HCT116 (cell line): ENCODE measurements around the gene NABP2. TPM values are rescaled to one million over a fixed set of nuclear protein-coding genes. Genes with fewer than 3 reads are reported as not detected.

Experiments
- ATAC-seq: fragments of 200-7000 bp; cut with Tn5 transposase; 2 replicates; pipeline ENCODE4 v1.9.1; 2020; ENCODE audit warnings: mild to moderate bottlenecking, moderate library complexity
- BruUV-seq: library from RNA; stranded (reverse); fragments of 400-500 nt; replicated peaks from 2 replicates; lab custom pipeline; 2021; lab: Mats Ljungman, UMichigan
- CTCF ChIA-PET: fragments of 300-600 bp; sonication (Branson Sonifier 250); formaldehyde crosslinking; loops from one replicate; lab custom pipeline; 2021; ENCODE audit warnings: antibody characterized with exemption; lab: Charles Lee
- POLR2A ChIA-PET: fragments of 300-600, 350-600 bp; sonication (Branson Sonifier 250); formaldehyde crosslinking; loops from one replicate; lab custom pipeline; 2021; ENCODE audit warnings: antibody characterized with exemption; lab: Charles Lee
- RAD21 ChIA-PET, 2 experiments: fragments of 300-600 bp; sonication (Branson Sonifier 250); formaldehyde crosslinking; loops; one replicate each; lab custom pipeline; 2023; ENCODE audit warnings: low total read pairs in 2 of 2; ENCODE audit not compliant: uncharacterized antibody in 2 of 2, unreplicated experiment in 2 of 2, low non-redundant PET in 1 of 2; lab: Charles Lee
- DNase-seq: peaks from one replicate; pipeline ENCODE4 v3.0.0-alpha.2; 2010; ENCODE audit warnings: low read depth, low spot score
- H2AFZ ChIP-seq: fragments of 200-600 bp; shearing (Covaris generic), sonication (generic); 2 replicates; pipeline ENCODE4 v1.6.1; 2017; ENCODE audit warnings: low read depth, mixed run types, mixed read lengths, antibody characterized with exemption, low read length; ENCODE audit not compliant: poor library complexity, severe bottlenecking
- H3K27ac ChIP-seq: 2 replicates; pipeline ENCODE4 v1.5.1; 2012; ENCODE audit warnings: low read depth, low read length
- H3K27me3 ChIP-seq: fragments of 200-600 bp; sonication (generic); 2 replicates; pipeline ENCODE4 v1.6.1; 2016; ENCODE audit warnings: mixed run types, low read length, mixed read lengths; ENCODE audit not compliant: insufficient read depth
- H3K36me3 ChIP-seq, 2 experiments: fragments of 200-500 bp in 1 of 2; fragments of 200-600 bp in 1 of 2; sonication (Bioruptor generic) in 1 of 2; sonication (generic) in 1 of 2; 2 replicates each; pipeline versions ENCODE4 v1.5.1 to v1.6.1; 2014 to 2016; ENCODE audit warnings: low read length in 2 of 2, inconsistent platforms in 1 of 2, mixed read lengths in 1 of 2, mixed run types in 1 of 2; ENCODE audit not compliant: insufficient read depth in 2 of 2, control insufficient read depth in 1 of 2
- H3K4me1 ChIP-seq, 2 experiments: fragments of 200-600 bp in 1 of 2; sonication (generic) in 1 of 2; 2 replicates each; pipeline versions ENCODE4 v1.5.1 to v1.6.1; 2012 to 2017; ENCODE audit warnings: low read length in 2 of 2, inconsistent platforms in 1 of 2, mild to moderate bottlenecking in 1 of 2, mixed read lengths in 1 of 2, mixed run types in 1 of 2, moderate library complexity in 1 of 2; ENCODE audit not compliant: insufficient read depth in 2 of 2, control insufficient read depth in 1 of 2
- H3K4me2 ChIP-seq: fragments of 200-600 bp; sonication (generic); 2 replicates; pipeline ENCODE4 v1.6.1; 2017; ENCODE audit warnings: mixed run types, low read length, mixed read lengths
- H3K4me3 ChIP-seq, 2 experiments: fragments of 200-600 bp in 1 of 2; sonication (generic) in 1 of 2; replicated peaks in 1 of 2; 2 replicates each; pipeline ENCODE4 v1.5.1; 2011 to 2016; ENCODE audit warnings: low read length in 2 of 2, control low read depth in 1 of 2, low read depth in 1 of 2, mild to moderate bottlenecking in 1 of 2, mixed read lengths in 1 of 2, mixed run types in 1 of 2
- H3K79me2 ChIP-seq: fragments of 200-600 bp; sonication (generic); 2 replicates; pipeline ENCODE4 v1.6.1; 2017; ENCODE audit warnings: mild to moderate bottlenecking, mixed run types, low read length, moderate library complexity, mixed read lengths; ENCODE audit not compliant: insufficient read depth
- H3K9ac ChIP-seq: fragments of 200-600 bp; sonication (generic); 2 replicates; pipeline ENCODE4 v1.6.1; 2016; ENCODE audit warnings: low read length, mixed read lengths
- H3K9me2 ChIP-seq: fragments of 200-600 bp; sonication (generic), shearing (Covaris generic); 2 replicates; pipeline ENCODE4 v1.6.1; 2017; ENCODE audit warnings: mixed run types, mild to moderate bottlenecking, moderate library complexity; ENCODE audit not compliant: insufficient read depth
- H3K9me3 ChIP-seq, 2 experiments: fragments of 200-500 bp in 1 of 2; fragments of 200-600 bp in 1 of 2; sonication (Bioruptor generic) in 1 of 2; sonication (generic) in 1 of 2; 2 replicates each; pipeline ENCODE4 v1.6.1; 2014 to 2017; ENCODE audit warnings: low read length in 2 of 2, mixed read lengths in 2 of 2, inconsistent platforms in 1 of 2, low read depth in 1 of 2, mild to moderate bottlenecking in 1 of 2, mixed run types in 1 of 2, moderate library complexity in 1 of 2; ENCODE audit not compliant: control insufficient read depth in 1 of 2, insufficient read depth in 1 of 2
- H4K20me1 ChIP-seq: fragments of 200-600 bp; sonication (generic), shearing (Covaris generic); 2 replicates; pipeline ENCODE4 v1.6.1; 2017; ENCODE audit warnings: mixed run types, mild to moderate bottlenecking, moderate library complexity; ENCODE audit not compliant: insufficient read depth
- CBX3 ChIP-seq: IDR thresholded peaks from 2 replicates; pipeline ENCODE4 v1.6.1; 2012; ENCODE audit warnings: low read depth
- ELF1 ChIP-seq: IDR thresholded peaks from 2 replicates; pipeline ENCODE4 v1.6.1; 2012; ENCODE audit warnings: low read depth, borderline replicate concordance
- POLR2AphosphoS5 ChIP-seq: IDR thresholded peaks from 2 replicates; pipeline ENCODE4 v1.6.1; 2011; ENCODE audit warnings: mild to moderate bottlenecking, low read depth, low read length, moderate library complexity
- SP1 ChIP-seq: IDR thresholded peaks from 2 replicates; pipeline ENCODE4 v1.6.1; 2012; ENCODE audit warnings: low read depth
- ZNF274 ChIP-seq: fragments of 200-500 bp; sonication (Bioruptor generic); IDR thresholded peaks from 2 replicates; pipeline ENCODE4 v1.6.1; 2014; ENCODE audit warnings: mild to moderate bottlenecking, low read depth, low read length, inconsistent platforms
- intact Hi-C: fragments of 100-400 bp; cut with micrococcal nuclease; formaldehyde crosslinking; loops from 2 replicates; pipeline ENCODE4 v1.10.0; 2022
- total RNA-seq: library from RNA; stranded (reverse); gene quantifications from one replicate; pipeline ENCODE4 v1.2.1, GENCODE V29; 2021; ENCODE audit not compliant: unreplicated experiment
- TF ChIP-seq, protein P1 (sequence below): IDR thresholded peaks from 2 replicates; pipeline ENCODE4 v1.6.1; 2011; ENCODE audit warnings: mild to moderate bottlenecking, low read length, moderate library complexity; ENCODE audit not compliant: insufficient replicate concordance; ENCODE audit errors: extremely low read depth
- TF ChIP-seq, protein P2 (sequence below), 3 experiments: fragments of 200-600 bp in 1 of 3; sonication (generic) in 1 of 3; IDR thresholded peaks in 2 of 3; conservative IDR thresholded peaks in 1 of 3; 2 replicates each; pipeline ENCODE4 v1.5.1; 2012 to 2017; ENCODE audit warnings: low read depth in 2 of 3, low read length in 2 of 3, antibody characterized with exemption in 1 of 3, borderline replicate concordance in 1 of 3, control low read depth in 1 of 3, mild to moderate bottlenecking in 1 of 3, mixed read lengths in 1 of 3, mixed run types in 1 of 3, moderate library complexity in 1 of 3; ENCODE audit not compliant: insufficient read depth in 1 of 3
- TF ChIP-seq, protein P3 (sequence below): IDR thresholded peaks from 2 replicates; pipeline ENCODE4 v1.6.1; 2012; ENCODE audit warnings: low read depth

Gene NABP2
- total RNA-seq, 1 experiment from 2014 or later = 52.9 TPM

DNA sequence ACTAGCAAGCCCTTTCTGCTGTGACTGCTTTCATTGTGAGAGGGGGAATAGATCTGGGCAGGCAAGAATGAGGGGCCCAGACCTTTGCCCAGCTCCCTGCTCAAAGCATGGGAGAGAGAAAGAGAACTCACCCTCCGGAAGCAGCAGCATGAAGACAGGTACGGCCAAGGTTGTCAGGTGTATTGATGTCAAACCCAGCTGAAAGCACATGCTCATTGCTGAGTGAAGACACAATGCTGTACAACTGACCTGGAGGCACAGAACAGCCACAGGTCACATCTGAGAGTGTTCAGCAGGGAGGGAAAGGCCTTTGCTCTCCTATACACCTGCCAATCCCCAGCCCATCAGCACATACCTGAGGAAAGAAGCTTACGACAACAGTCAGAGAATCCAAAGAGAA, 28.5 kb downstream of the NABP2 start:
- H3K4me2 ChIP-seq = no peak overlapping the region
- RAD21 ChIA-PET = no interaction called here
- peaks cover 11 to 14% of the 10 kb centered on the region in 2 experiments for H3K4me1 ChIP-seq
- ATAC-seq = no peak
- H3K79me2 ChIP-seq = peaks cover 27% of the 10 kb centered on the region
- no peak overlapping the region for H3K4me3 ChIP-seq
- intact Hi-C loops = no loop called here
- H3K27me3 ChIP-seq = no peaks in the 10 kb centered on the region
- no peaks in the 10 kb centered on the region for H3K9me2 ChIP-seq
- H3K9ac ChIP-seq = no peak overlapping the region
- H3K27ac ChIP-seq = no peak overlapping the region
- TF ChIP-seq, protein P1, sequence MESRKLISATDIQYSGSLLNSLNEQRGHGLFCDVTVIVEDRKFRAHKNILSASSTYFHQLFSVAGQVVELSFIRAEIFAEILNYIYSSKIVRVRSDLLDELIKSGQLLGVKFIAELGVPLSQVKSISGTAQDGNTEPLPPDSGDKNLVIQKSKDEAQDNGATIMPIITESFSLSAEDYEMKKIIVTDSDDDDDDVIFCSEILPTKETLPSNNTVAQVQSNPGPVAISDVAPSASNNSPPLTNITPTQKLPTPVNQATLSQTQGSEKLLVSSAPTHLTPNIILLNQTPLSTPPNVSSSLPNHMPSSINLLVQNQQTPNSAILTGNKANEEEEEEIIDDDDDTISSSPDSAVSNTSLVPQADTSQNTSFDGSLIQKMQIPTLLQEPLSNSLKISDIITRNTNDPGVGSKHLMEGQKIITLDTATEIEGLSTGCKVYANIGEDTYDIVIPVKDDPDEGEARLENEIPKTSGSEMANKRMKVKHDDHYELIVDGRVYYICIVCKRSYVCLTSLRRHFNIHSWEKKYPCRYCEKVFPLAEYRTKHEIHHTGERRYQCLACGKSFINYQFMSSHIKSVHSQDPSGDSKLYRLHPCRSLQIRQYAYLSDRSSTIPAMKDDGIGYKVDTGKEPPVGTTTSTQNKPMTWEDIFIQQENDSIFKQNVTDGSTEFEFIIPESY = no peak
- TF ChIP-seq POLR2AphosphoS5 = no peak
- no peak for TF ChIP-seq SP1
- TF ChIP-seq ZNF274 = no peak
- TF ChIP-seq, all 23 proteins: peak for 0
- H4K20me1 ChIP-seq = no peaks in the 10 kb centered on the region
- DNase-seq = no peak
- POLR2A ChIA-PET = no interaction called here
- CTCF ChIA-PET = no interaction called here
- no TSS peak for BruUV-seq
- H3K36me3 ChIP-seq = peaks cover 44 to 67% of the 10 kb centered on the region in 2 experiments
- no peak overlapping the region for H2AFZ ChIP-seq
- H3K9me3 ChIP-seq = no peaks in the 10 kb centered on the region

DNA sequence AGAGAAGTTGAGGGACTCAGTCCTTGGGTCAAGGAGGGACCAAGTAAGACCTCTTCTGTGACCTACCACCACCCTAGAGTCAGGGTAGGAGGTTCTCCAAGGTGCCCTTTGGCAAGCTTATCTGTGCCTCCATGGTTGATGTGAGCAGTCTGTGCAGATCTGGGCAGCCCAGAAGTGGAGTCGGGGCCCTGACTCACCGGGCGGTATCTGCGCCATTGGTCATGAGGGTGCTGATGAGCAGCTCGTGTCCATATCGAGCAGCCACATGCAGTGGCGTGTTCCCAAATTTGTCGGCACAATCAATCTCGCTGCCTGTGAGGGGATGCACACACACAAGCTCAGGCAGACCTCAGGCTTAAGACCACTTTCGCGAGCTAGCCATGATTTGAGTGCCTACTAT, 28.9 kb downstream of the NABP2 start:
- Histone ChIP-seq H3K27ac (no peak overlapping the region), H4K20me1 (no peaks in the 10 kb centered on the region), H3K36me3 (peaks cover 44 to 66% of the 10 kb centered on the region in 2 experiments), H3K9ac (no peak overlapping the region), H3K4me1 (peaks cover 11 to 14% of the 10 kb centered on the region in 2 experiments), H3K4me2 (no peak overlapping the region), H2AFZ (no peak overlapping the region), H3K9me2 (no peaks in the 10 kb centered on the region), H3K4me3 (no peak overlapping the region), H3K9me3 (no peaks in the 10 kb centered on the region), H3K27me3 (no peaks in the 10 kb centered on the region), H3K79me2 (peaks cover 30% of the 10 kb centered on the region)
- BruUV-seq = no TSS peak
- intact Hi-C loops = no loop called here
- ChIA-PET CTCF (no interaction called here), POLR2A (no interaction called here), RAD21 (no interaction called here)
- ATAC-seq (no peak), DNase-seq (no peak)
- TF ChIP-seq CBX3 = no peak
- TF ChIP-seq, protein P2, sequence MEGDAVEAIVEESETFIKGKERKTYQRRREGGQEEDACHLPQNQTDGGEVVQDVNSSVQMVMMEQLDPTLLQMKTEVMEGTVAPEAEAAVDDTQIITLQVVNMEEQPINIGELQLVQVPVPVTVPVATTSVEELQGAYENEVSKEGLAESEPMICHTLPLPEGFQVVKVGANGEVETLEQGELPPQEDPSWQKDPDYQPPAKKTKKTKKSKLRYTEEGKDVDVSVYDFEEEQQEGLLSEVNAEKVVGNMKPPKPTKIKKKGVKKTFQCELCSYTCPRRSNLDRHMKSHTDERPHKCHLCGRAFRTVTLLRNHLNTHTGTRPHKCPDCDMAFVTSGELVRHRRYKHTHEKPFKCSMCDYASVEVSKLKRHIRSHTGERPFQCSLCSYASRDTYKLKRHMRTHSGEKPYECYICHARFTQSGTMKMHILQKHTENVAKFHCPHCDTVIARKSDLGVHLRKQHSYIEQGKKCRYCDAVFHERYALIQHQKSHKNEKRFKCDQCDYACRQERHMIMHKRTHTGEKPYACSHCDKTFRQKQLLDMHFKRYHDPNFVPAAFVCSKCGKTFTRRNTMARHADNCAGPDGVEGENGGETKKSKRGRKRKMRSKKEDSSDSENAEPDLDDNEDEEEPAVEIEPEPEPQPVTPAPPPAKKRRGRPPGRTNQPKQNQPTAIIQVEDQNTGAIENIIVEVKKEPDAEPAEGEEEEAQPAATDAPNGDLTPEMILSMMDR (IDR thresholded peaks at IDR 0.05 in 2 of 3, conservative IDR thresholded peaks at IDR 0.05 in 1 of 3; ENCODE audit: borderline replicate concordance in 1 of 3, insufficient read depth in 1 of 3, low read depth in 2 of 3, low read length in 2 of 3) = no peak
- TF ChIP-seq ELF1 = no peak
- no peak for TF ChIP-seq ZNF274
- TF ChIP-seq, protein P3, sequence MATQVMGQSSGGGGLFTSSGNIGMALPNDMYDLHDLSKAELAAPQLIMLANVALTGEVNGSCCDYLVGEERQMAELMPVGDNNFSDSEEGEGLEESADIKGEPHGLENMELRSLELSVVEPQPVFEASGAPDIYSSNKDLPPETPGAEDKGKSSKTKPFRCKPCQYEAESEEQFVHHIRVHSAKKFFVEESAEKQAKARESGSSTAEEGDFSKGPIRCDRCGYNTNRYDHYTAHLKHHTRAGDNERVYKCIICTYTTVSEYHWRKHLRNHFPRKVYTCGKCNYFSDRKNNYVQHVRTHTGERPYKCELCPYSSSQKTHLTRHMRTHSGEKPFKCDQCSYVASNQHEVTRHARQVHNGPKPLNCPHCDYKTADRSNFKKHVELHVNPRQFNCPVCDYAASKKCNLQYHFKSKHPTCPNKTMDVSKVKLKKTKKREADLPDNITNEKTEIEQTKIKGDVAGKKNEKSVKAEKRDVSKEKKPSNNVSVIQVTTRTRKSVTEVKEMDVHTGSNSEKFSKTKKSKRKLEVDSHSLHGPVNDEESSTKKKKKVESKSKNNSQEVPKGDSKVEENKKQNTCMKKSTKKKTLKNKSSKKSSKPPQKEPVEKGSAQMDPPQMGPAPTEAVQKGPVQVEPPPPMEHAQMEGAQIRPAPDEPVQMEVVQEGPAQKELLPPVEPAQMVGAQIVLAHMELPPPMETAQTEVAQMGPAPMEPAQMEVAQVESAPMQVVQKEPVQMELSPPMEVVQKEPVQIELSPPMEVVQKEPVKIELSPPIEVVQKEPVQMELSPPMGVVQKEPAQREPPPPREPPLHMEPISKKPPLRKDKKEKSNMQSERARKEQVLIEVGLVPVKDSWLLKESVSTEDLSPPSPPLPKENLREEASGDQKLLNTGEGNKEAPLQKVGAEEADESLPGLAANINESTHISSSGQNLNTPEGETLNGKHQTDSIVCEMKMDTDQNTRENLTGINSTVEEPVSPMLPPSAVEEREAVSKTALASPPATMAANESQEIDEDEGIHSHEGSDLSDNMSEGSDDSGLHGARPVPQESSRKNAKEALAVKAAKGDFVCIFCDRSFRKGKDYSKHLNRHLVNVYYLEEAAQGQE = no peak
- no peak for TF ChIP-seq SP1
- TF ChIP-seq, protein P1 = no peak
